ENCODE measurements around the gene HRAS. TPM values are rescaled to one million over a fixed set of nuclear protein-coding genes. Genes with fewer than 3 reads are reported as not detected.
A peak's percentile ranks its signal among the peaks of the same experiment; 100 is the strongest.

The HRAS gene
- total and polyA plus RNA-seq, 2 of the 13 experiments (the other 11 are each of a cell fraction or from before 2014, with no cell fraction given) = 32.9 to 50.0 TPM

DNA sequence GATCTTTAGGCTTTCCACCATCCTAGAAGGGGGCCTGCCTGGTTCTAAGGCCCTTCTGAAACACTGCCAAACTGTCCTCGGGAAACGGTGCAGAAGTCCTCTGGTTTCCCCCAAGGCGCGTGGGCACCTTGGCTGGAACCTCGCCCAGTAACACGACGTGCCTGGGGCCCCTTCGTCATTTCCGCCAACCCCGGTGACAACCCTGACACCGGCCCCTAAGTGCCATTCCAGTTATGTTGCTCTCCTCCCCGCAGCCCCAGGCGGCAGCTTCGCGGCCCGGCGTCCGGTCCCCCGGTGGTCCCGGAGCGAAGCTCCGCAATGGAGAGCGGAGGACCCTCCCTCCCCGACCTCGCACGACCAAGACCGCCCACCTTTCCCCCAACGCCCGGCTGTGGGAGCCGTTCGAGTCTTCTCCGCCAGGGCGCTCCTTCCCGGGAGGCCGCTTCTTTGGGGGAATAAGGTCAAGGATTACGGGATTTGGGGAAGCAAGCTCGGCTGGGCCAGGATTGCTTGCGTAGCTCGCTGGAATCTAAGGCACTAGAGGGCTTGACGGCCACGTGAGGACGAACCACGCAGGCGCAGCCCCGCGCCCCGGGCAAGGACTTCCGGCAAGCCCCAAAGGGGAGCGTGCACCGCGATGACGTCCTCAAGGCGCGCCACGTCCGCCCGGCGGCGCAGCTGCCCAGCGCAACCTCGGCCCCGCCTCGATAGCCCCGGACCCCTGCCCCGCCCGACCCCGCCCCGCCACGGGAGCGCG is 29.0 kb downstream of the HRAS start (continued):
- TF ChIP-seq, protein P1, sequence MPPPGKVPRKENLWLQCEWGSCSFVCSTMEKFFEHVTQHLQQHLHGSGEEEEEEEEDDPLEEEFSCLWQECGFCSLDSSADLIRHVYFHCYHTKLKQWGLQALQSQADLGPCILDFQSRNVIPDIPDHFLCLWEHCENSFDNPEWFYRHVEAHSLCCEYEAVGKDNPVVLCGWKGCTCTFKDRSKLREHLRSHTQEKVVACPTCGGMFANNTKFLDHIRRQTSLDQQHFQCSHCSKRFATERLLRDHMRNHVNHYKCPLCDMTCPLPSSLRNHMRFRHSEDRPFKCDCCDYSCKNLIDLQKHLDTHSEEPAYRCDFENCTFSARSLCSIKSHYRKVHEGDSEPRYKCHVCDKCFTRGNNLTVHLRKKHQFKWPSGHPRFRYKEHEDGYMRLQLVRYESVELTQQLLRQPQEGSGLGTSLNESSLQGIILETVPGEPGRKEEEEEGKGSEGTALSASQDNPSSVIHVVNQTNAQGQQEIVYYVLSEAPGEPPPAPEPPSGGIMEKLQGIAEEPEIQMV (CRISPR knock-in tag; IDR thresholded peaks at IDR 0.05; ENCODE audit: low read depth) = no peak
- TF ChIP-seq NFYC (CRISPR knock-in tag; IDR thresholded peaks at IDR 0.05) (no peak; the same call in 1 of the 2 replicates), SP1 (IDR thresholded peaks at IDR 0.05) (no peak), SP1 (CRISPR knock-in tag; IDR thresholded peaks at IDR 0.05) (no peak; the same call in none of the 2 replicates), HMG20A (CRISPR knock-in tag; IDR thresholded peaks at IDR 0.05; ENCODE audit: borderline replicate concordance) (no peak), ZNF333 (CRISPR knock-in tag; IDR thresholded peaks at IDR 0.05; ENCODE audit: borderline replicate concordance) (0 out of 2 replicates have a peak, but pooled peaks have one; percentile 62), NFE2 (CRISPR knock-in tag; IDR thresholded peaks at IDR 0.05) (no peak), FOXK1 (CRISPR knock-in tag; IDR thresholded peaks at IDR 0.05; ENCODE audit: borderline replicate concordance, low read depth) (peak; percentile 69; the same call in 1 of the 2 replicates), ARNTL (CRISPR knock-in tag; IDR thresholded peaks at IDR 0.05) (peak; percentile 90), ATM (IDR thresholded peaks at IDR 0.05; ENCODE audit: borderline replicate concordance) (no peak), YY1 (IDR thresholded peaks at IDR 0.05; ENCODE audit: insufficient read depth, insufficient replicate concordance, low read depth, low read length) (peak; percentile 20), ZNF605 (CRISPR knock-in tag; IDR thresholded peaks at IDR 0.05) (peak; percentile 87; the same call in 1 of the 2 replicates), ZNF616 (CRISPR knock-in tag; IDR thresholded peaks at IDR 0.05; ENCODE audit: low read depth) (no peak; the same call in 1 of the 2 replicates), ZNF629 (CRISPR knock-in tag; conservative IDR thresholded peaks at IDR 0.05) (peak; percentile 34; the same call in 1 of the 2 replicates), POLR2AphosphoS5 (IDR thresholded peaks at IDR 0.05; ENCODE audit: low read depth, low read length) (peak; percentile 82), ZNF136 (CRISPR knock-in tag; IDR thresholded peaks at IDR 0.05; ENCODE audit: low read depth) (0 out of 2 replicates have a peak, but pooled peaks have one; percentile 62), GFI1 (CRISPR knock-in tag; IDR thresholded peaks at IDR 0.05; ENCODE audit: borderline replicate concordance) (no peak; the same call in 1 of the 2 replicates), ZNF20 (CRISPR knock-in tag; IDR thresholded peaks at IDR 0.05) (0 out of 2 replicates have a peak, but pooled peaks have one; percentile 79), BORCS8-MEF2B (CRISPR knock-in tag; IDR thresholded peaks at IDR 0.05) (peak; percentile 45), ZNF33A (CRISPR knock-in tag; IDR thresholded peaks at IDR 0.05; ENCODE audit: borderline replicate concordance) (no peak), ATF1 (CRISPR knock-in tag; IDR thresholded peaks at IDR 0.05) (peak; percentile 66; the same call in 1 of the 2 replicates), MXD1 (CRISPR knock-in tag; IDR thresholded peaks at IDR 0.05) (peak; percentile 97), NFATC3 (CRISPR knock-in tag; IDR thresholded peaks at IDR 0.05) (0 out of 2 replicates have a peak, but pooled peaks have one; percentile 90)
- TF ChIP-seq, protein P2, sequence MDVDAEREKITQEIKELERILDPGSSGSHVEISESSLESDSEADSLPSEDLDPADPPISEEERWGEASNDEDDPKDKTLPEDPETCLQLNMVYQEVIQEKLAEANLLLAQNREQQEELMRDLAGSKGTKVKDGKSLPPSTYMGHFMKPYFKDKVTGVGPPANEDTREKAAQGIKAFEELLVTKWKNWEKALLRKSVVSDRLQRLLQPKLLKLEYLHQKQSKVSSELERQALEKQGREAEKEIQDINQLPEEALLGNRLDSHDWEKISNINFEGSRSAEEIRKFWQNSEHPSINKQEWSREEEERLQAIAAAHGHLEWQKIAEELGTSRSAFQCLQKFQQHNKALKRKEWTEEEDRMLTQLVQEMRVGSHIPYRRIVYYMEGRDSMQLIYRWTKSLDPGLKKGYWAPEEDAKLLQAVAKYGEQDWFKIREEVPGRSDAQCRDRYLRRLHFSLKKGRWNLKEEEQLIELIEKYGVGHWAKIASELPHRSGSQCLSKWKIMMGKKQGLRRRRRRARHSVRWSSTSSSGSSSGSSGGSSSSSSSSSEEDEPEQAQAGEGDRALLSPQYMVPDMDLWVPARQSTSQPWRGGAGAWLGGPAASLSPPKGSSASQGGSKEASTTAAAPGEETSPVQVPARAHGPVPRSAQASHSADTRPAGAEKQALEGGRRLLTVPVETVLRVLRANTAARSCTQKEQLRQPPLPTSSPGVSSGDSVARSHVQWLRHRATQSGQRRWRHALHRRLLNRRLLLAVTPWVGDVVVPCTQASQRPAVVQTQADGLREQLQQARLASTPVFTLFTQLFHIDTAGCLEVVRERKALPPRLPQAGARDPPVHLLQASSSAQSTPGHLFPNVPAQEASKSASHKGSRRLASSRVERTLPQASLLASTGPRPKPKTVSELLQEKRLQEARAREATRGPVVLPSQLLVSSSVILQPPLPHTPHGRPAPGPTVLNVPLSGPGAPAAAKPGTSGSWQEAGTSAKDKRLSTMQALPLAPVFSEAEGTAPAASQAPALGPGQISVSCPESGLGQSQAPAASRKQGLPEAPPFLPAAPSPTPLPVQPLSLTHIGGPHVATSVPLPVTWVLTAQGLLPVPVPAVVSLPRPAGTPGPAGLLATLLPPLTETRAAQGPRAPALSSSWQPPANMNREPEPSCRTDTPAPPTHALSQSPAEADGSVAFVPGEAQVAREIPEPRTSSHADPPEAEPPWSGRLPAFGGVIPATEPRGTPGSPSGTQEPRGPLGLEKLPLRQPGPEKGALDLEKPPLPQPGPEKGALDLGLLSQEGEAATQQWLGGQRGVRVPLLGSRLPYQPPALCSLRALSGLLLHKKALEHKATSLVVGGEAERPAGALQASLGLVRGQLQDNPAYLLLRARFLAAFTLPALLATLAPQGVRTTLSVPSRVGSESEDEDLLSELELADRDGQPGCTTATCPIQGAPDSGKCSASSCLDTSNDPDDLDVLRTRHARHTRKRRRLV (CRISPR knock-in tag; IDR thresholded peaks at IDR 0.05) = peak; percentile 81; the same call in 1 of the 2 replicates
